ENCODE results near the gene ANP32A. TPM values are rescaled to one million over a fixed set of nuclear protein-coding genes. Genes with fewer than 3 reads are reported as not detected.

Gene ANP32A
- total RNA-seq, 1 donor from 2014 or later, result 355 TPM

DNA sequence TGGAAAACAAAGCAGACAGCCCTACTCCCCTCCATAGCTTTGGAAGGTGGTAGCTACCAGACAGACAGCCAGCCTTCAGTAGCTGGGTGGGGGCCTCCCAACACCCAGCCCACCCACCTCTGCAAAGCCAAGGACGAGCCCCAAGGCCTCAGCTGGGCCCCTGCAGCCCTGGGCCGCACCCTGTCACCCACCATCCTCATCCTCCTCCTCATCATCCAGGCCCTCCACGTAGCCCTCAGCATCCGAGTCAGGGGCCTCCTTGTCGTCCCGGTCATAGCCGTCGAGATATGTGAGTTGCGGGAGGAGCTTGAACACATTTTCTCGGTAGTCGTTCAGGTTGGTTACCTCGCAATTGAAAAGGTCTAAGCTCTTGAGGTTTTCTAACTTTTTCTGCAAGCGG, 36.5 kb downstream of the ANP32A start:
- Mint-ChIP-seq H3K4me3 (no peak overlapping the region), H3K27ac (ENCODE audit: unreplicated experiment) (peak overlapping the region; percentile 88), H3K4me1 (peaks cover 11% of the 10 kb centered on the region), H3K9me3 (no peaks in the 10 kb centered on the region), H3K27me3 (ENCODE audit: low read depth) (no peaks in the 10 kb centered on the region), H3K36me3 (ENCODE audit: low read depth) (peaks cover 26% of the 10 kb centered on the region)
- DNase-seq (ENCODE audit: low read depth, low spot score), result no peak
- TF ChIP-seq, protein P1, sequence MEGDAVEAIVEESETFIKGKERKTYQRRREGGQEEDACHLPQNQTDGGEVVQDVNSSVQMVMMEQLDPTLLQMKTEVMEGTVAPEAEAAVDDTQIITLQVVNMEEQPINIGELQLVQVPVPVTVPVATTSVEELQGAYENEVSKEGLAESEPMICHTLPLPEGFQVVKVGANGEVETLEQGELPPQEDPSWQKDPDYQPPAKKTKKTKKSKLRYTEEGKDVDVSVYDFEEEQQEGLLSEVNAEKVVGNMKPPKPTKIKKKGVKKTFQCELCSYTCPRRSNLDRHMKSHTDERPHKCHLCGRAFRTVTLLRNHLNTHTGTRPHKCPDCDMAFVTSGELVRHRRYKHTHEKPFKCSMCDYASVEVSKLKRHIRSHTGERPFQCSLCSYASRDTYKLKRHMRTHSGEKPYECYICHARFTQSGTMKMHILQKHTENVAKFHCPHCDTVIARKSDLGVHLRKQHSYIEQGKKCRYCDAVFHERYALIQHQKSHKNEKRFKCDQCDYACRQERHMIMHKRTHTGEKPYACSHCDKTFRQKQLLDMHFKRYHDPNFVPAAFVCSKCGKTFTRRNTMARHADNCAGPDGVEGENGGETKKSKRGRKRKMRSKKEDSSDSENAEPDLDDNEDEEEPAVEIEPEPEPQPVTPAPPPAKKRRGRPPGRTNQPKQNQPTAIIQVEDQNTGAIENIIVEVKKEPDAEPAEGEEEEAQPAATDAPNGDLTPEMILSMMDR (conservative IDR thresholded peaks at IDR 0.05), result no peak

DNA sequence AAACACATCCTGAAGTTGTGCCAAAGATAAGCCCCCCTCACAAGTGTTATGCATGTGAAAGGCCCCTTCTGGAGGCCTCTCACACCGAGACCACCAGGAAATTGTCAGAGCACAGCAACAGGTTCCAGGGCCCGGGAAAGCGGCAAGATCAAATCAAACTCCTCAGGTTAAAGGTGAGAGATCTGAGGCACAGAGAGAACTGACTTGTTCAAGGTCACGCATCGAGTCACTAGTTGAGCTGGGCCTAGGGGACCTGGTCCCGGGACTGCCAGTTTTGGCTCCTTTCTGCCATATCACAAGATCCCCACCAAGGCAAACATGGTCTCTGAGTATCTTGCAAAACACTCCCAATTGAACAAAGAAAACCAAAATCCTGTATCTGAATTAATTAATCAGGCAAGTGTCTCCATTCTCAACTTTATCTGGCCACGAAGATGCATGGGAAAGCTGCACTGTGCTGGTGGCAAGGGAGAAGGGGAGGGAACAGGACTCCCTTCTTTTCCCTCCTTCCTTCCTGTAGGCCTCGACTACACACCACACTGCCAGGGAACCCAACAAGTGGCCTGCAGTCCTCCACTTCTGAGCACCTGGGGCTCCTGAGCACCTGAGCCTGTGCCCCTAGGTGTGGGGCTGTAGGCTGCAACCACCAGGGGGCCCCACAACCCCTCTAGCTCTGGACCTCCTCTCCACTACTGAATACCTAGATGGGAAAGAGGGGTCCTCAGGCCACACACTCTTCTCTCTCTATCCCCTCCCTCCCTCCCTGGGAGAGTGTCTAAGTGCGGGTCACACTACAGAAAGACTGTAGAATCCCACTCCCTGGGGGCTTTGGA, 37.3 kb downstream of the ANP32A start:
- Mint-ChIP-seq H3K4me1 (peaks cover 9% of the 10 kb centered on the region), H3K9me3 (no peaks in the 10 kb centered on the region), H3K27ac (ENCODE audit: unreplicated experiment) (peak overlapping the region; percentile 89), H3K27me3 (ENCODE audit: low read depth) (no peaks in the 10 kb centered on the region), H3K4me3 (no peak overlapping the region), H3K36me3 (ENCODE audit: low read depth) (peaks cover 26% of the 10 kb centered on the region)
- TF ChIP-seq, protein P1 (conservative IDR thresholded peaks at IDR 0.05), result peak; percentile 63
- no peak for DNase-seq (ENCODE audit: low read depth, low spot score)

DNA sequence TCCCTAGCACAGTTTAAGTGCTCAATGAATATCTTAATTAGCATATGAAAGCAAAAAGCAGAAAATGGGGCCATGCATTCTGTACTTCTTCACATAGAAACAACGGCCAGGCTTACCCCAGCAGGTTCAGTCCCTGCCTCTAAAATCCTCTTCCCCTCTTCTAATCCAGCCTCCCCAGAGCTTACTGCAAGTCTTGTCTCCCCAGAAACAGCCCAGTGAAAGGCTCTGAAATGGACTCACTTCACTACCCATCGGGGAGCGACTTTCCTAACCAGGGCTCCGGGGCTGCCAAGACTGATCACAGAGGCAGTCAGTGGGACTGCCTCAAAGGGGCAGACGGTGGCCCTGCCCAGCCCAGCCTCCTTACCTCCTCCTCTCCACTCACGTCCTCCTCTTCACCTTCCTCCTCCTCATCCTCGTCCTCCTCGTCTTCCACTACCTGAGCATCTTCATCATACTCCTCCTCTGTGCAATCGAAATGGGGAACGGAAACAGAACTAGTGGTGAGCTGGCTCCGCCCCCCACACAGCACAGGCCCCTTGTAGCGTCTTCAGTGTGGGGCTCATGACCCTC, 38.0 kb downstream of the ANP32A start:
- TF ChIP-seq, protein P1 (conservative IDR thresholded peaks at IDR 0.05), result no peak
- Mint-ChIP-seq H3K9me3 (no peaks in the 10 kb centered on the region), H3K27ac (ENCODE audit: unreplicated experiment) (no peak overlapping the region), H3K4me3 (no peak overlapping the region), H3K4me1 (peaks cover 9% of the 10 kb centered on the region), H3K36me3 (ENCODE audit: low read depth) (peaks cover 32% of the 10 kb centered on the region), H3K27me3 (ENCODE audit: low read depth) (no peaks in the 10 kb centered on the region)
- no peak for DNase-seq (ENCODE audit: low read depth, low spot score)

DNA sequence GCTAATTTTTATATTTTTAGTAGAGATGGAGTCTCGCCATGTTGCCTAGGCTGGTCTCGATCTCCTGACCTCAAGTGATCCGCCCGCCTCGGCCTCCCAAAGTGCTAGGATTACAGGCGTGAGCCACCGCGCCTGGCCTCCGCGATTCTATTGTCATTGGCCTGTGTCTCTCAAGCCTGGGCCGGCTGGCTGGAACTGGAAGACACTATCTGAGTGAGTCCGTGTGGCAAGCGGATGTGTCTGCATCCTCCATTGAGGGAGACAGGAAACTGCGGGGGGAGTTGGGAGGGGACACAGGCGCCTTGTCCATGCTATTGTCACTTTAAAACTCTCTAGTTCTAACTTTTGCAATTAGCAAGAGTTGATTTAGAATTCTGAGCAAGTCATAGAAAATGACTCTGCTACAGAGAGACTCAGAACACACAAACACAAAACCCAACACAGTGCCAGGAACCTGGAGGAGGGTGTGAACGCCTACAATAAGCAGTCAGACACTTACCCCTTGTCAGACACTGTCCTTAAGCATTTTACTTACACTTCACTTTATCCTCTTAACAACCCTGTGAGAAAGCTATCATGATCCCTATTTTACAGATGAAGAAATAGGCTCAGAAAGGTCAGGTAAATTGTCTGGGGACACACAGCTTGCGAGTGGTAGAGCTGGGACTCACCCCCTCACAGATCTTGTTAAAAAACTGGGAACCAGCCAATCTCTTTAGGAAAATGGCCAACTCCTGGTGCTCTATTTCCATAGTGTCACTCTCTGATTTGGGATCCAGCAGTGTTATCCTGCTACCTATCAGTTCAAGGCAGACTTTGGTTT, 38.7 kb downstream of the ANP32A start:
- TF ChIP-seq, protein P1 (conservative IDR thresholded peaks at IDR 0.05), result no peak

DNA sequence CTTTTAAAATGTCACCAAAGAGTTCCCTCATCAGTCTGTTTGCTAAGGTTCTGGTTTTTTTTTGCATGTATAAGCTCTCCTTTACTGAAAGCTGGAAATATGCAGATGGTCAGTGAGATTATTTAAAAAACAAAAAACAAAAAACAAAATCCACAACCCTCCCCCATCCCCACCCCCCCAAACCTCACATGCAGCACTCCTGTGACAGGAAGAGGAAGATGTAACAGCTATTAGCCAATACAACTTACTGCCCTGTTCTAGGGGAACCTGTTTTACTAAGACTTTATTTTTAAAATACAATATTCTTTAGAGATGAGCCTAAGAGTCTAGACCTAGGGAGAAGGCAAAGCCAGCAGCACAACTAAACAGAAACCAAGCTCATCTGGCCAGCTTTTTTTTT, 39.5 kb downstream of the ANP32A start:
- Mint-ChIP-seq H3K4me1 (peaks cover 9% of the 10 kb centered on the region), H3K4me3 (no peak overlapping the region), H3K9me3 (no peaks in the 10 kb centered on the region), H3K36me3 (ENCODE audit: low read depth) (peaks cover 42% of the 10 kb centered on the region), H3K27me3 (ENCODE audit: low read depth) (no peaks in the 10 kb centered on the region), H3K27ac (ENCODE audit: unreplicated experiment) (no peak overlapping the region)
- TF ChIP-seq, protein P1 (conservative IDR thresholded peaks at IDR 0.05), result no peak
- DNase-seq (ENCODE audit: low read depth, low spot score), result no peak

More for the DNA sequence above, 38.7 kb downstream of the ANP32A start:
- no peak for DNase-seq (ENCODE audit: low read depth, low spot score)
- H3K27me3 Mint-ChIP-seq (ENCODE audit: low read depth), result no peaks in the 10 kb centered on the region
- H3K4me1 Mint-ChIP-seq, result peaks cover 9% of the 10 kb centered on the region
- no peaks in the 10 kb centered on the region for H3K9me3 Mint-ChIP-seq
- H3K36me3 Mint-ChIP-seq (ENCODE audit: low read depth), result peaks cover 39% of the 10 kb centered on the region
- H3K4me3 Mint-ChIP-seq, result no peak overlapping the region
- peak overlapping the region; percentile 27 for H3K27ac Mint-ChIP-seq (ENCODE audit: unreplicated experiment)
